HEK293 (cell line): ENCODE data around the gene NRP1.

ENCODE experiments used
- CTCF ChIA-PET: fragments of 350-600 bp; formaldehyde crosslinking; extraction: SDS; loops from one replicate; lab custom pipeline; 2021; ENCODE audit warnings: antibody characterized with exemption; lab: Yijun Ruan, JAX
- POLR2A ChIA-PET: fragments of 300-600 bp; formaldehyde crosslinking; extraction: SDS; loops from one replicate; lab custom pipeline; 2020; ENCODE audit warnings: antibody characterized with exemption, inconsistent platforms; lab: Yijun Ruan, JAX
- H3K27ac ChIP-seq: fragments of 200-500 bp; sonication (Bioruptor generic); 2 replicates; pipeline ENCODE4 v1.5.1; 2014; ENCODE audit warnings: low read depth, low read length, control low read depth, inconsistent platforms; ENCODE audit errors: extremely low read depth
- H3K36me3 ChIP-seq, 2 experiments: fragments of 200-500 bp in 1 of 2; sonication (Bioruptor generic) in 1 of 2; 1 replicate in 1 of 2; 2 replicates in 1 of 2; pipeline ENCODE4 v1.5.1; 2014 to 2017; ENCODE audit warnings: inconsistent platforms in 2 of 2, low read length in 2 of 2; ENCODE audit not compliant: control insufficient read depth in 2 of 2, insufficient read depth in 1 of 2
- H3K4me1 ChIP-seq: fragments of 200-500 bp; sonication (Bioruptor generic); 2 replicates; pipeline ENCODE4 v1.5.1; 2014; ENCODE audit warnings: mild to moderate bottlenecking, low read length, inconsistent platforms; ENCODE audit not compliant: control insufficient read depth, insufficient read depth
- H3K4me3 ChIP-seq: 2 replicates; pipeline ENCODE4 v1.5.1; 2011; ENCODE audit warnings: low read depth, mild to moderate bottlenecking, control low read depth, low read length, moderate library complexity
- H3K9me3 ChIP-seq: fragments of 200-500 bp; sonication (Bioruptor generic); 2 replicates; pipeline ENCODE4 v1.5.1; 2014; ENCODE audit warnings: low read depth, low read length, inconsistent platforms; ENCODE audit not compliant: control insufficient read depth, insufficient read depth
- EGR2 ChIP-seq: fragments of 450-650 bp; formaldehyde crosslinking; IDR thresholded peaks from 2 replicates; pipeline ENCODE4 v1.5.1; 2016; ENCODE audit warnings: low read depth, missing biosample characterization, missing genetic modification characterization
- INSM2 ChIP-seq: fragments of 450-650 bp; formaldehyde crosslinking; IDR thresholded peaks from 2 replicates; pipeline ENCODE4 v1.5.1; 2016; ENCODE audit warnings: missing biosample characterization, missing genetic modification characterization
- KLF9 ChIP-seq: fragments of 450-650 bp; formaldehyde crosslinking; IDR thresholded peaks from 2 replicates; pipeline ENCODE4 v1.5.1; 2016; ENCODE audit warnings: missing biosample characterization, missing genetic modification characterization, low read depth
- MYNN ChIP-seq: fragments of 450-650 bp; formaldehyde crosslinking; IDR thresholded peaks from 2 replicates; pipeline ENCODE4 v1.5.1; 2016; ENCODE audit warnings: missing biosample characterization, missing genetic modification characterization, borderline replicate concordance
- SALL2 ChIP-seq: fragments of 450-650 bp; formaldehyde crosslinking; IDR thresholded peaks from 2 replicates; pipeline ENCODE4 v1.5.0; 2017; ENCODE audit warnings: missing biosample characterization, mild to moderate bottlenecking, missing genetic modification characterization, borderline replicate concordance
- ZBTB49 ChIP-seq: fragments of 450-650 bp; formaldehyde crosslinking; IDR thresholded peaks from 2 replicates; pipeline ENCODE4 v1.5.1; 2016; ENCODE audit warnings: missing biosample characterization, missing genetic modification characterization, low read depth
- ZNF146 ChIP-seq: fragments of 450-650 bp; formaldehyde crosslinking; IDR thresholded peaks from 2 replicates; pipeline ENCODE4 v1.5.1; 2016; ENCODE audit warnings: missing biosample characterization, missing genetic modification characterization
- ZNF155 ChIP-seq: fragments of 450-650 bp; formaldehyde crosslinking; IDR thresholded peaks from 2 replicates; pipeline ENCODE4 v1.5.1; 2016; ENCODE audit warnings: missing biosample characterization, missing genetic modification characterization
- ZNF2 ChIP-seq: fragments of 450-650 bp; formaldehyde crosslinking; IDR thresholded peaks from 2 replicates; pipeline ENCODE4 v1.5.1; 2016; ENCODE audit warnings: missing biosample characterization, missing genetic modification characterization
- ZNF280C ChIP-seq: fragments of 450-650 bp; formaldehyde crosslinking; IDR thresholded peaks from 2 replicates; pipeline ENCODE4 v1.5.1; 2016; ENCODE audit warnings: missing biosample characterization, missing genetic modification characterization
- ZNF350 ChIP-seq: fragments of 450-650 bp; formaldehyde crosslinking; IDR thresholded peaks from 2 replicates; pipeline ENCODE4 v1.5.0; 2017; ENCODE audit warnings: missing biosample characterization, mild to moderate bottlenecking, missing genetic modification characterization
- ZNF530 ChIP-seq: fragments of 450-650 bp; formaldehyde crosslinking; IDR thresholded peaks from 2 replicates; pipeline ENCODE4 v1.5.1; 2016; ENCODE audit warnings: low read depth, missing biosample characterization, missing genetic modification characterization
- ZNF596 ChIP-seq: fragments of 450-650 bp; IDR thresholded peaks from 2 replicates; pipeline ENCODE4 v1.5.0; 2018; ENCODE audit warnings: missing biosample characterization, mild to moderate bottlenecking, missing genetic modification characterization, moderate library complexity
- ZNF610 ChIP-seq: fragments of 450-650 bp; formaldehyde crosslinking; IDR thresholded peaks from 2 replicates; pipeline ENCODE4 v1.5.1; 2016; ENCODE audit warnings: missing biosample characterization, missing genetic modification characterization, borderline replicate concordance
- ZNF626 ChIP-seq: fragments of 450-650 bp; sonication (Bioruptor Pico); formaldehyde crosslinking; IDR thresholded peaks from 2 replicates; pipeline ENCODE4 v1.5.1; 2018; ENCODE audit warnings: missing biosample characterization, missing genetic modification characterization, inconsistent platforms
- ZNF654 ChIP-seq: fragments of 450-650 bp; formaldehyde crosslinking; IDR thresholded peaks from 2 replicates; pipeline ENCODE4 v1.5.1; 2016; ENCODE audit warnings: low read depth, missing biosample characterization, missing genetic modification characterization
- ZNF776 ChIP-seq: fragments of 450-650 bp; formaldehyde crosslinking; IDR thresholded peaks from 2 replicates; pipeline ENCODE4 v1.5.0; 2017; ENCODE audit warnings: missing biosample characterization, missing genetic modification characterization, borderline replicate concordance
- ZNF837 ChIP-seq: fragments of 450-650 bp; formaldehyde crosslinking; IDR thresholded peaks from 2 replicates; pipeline ENCODE4 v1.5.1; 2016; ENCODE audit warnings: missing biosample characterization, missing genetic modification characterization

Gene NRP1

GRCh38 chr10:33157103-33157502 lies 177.4 kb downstream of the NRP1 start:
- no peaks in the 10 kb centered on the region for H3K4me1 ChIP-seq
- H3K9me3 ChIP-seq: no peaks in the 10 kb centered on the region
- POLR2A ChIA-PET: no interaction called here
- H3K27ac ChIP-seq: no peak overlapping the region
- CTCF ChIA-PET: no interaction called here
- TF ChIP-seq ZNF146 (tag by site-specific recombination): no peak
- TF ChIP-seq ZNF155 (tag by site-specific recombination): no peak
- no peak for TF ChIP-seq ZBTB49 (tag by site-specific recombination)
- TF ChIP-seq ZNF776: no peak
- no peak for TF ChIP-seq ZNF610
- no peak for TF ChIP-seq MYNN
- TF ChIP-seq ZNF626 (tag by site-specific recombination): no peak
- TF ChIP-seq EGR2 (tag by site-specific recombination): no peak
- TF ChIP-seq ZNF350: no peak
- no peak for TF ChIP-seq ZNF280C (tag by site-specific recombination)
- TF ChIP-seq KLF9 (tag by site-specific recombination): no peak
- TF ChIP-seq, all 188 proteins: peak for 0
- Histone ChIP-seq H3K4me3 (no peak overlapping the region), H3K36me3 (no peaks in the 10 kb centered on the region)

- H3K9me3 ChIP-seq: no peaks in the 10 kb centered on the region
- ChIA-PET CTCF (interaction anchor here (0.5 to 1.9 kb wide), 9 partner anchors 8 to 1210 kb away, joined by 3 to 9 read pairs (median 3); no protein-coding TSS in a partner anchor), POLR2A (interaction anchor here (0.8 to 1.0 kb wide), 2 partner anchors 40 to 147 kb away, joined by 3 read pairs; no protein-coding TSS in a partner anchor)
- no peak overlapping the region for H3K4me3 ChIP-seq
- no peak overlapping the region for H3K27ac ChIP-seq
- peak; percentile 86 for TF ChIP-seq ZNF596 (tag by site-specific recombination)
- TF ChIP-seq ZNF654: peak; percentile 62
- TF ChIP-seq ZNF2 (tag by site-specific recombination): no peak
- no peaks in the 10 kb centered on the region for H3K36me3 ChIP-seq
- H3K4me1 ChIP-seq: no peaks in the 10 kb centered on the region
Observed at GRCh38 chr10:33155720-33156638, 178.5 kb downstream of the NRP1 start.

GRCh38 chr10:33154590-33154989 lies 179.9 kb downstream of the NRP1 start:
- CTCF ChIA-PET: interaction anchor here (0.6 to 1.9 kb wide), 2 partner anchors 38 to 174 kb away, joined by 4 to 9 read pairs; no protein-coding TSS in a partner anchor
- Histone ChIP-seq H3K27ac (no peak overlapping the region), H3K9me3 (no peaks in the 10 kb centered on the region), H3K4me3 (no peak overlapping the region), H3K4me1 (no peaks in the 10 kb centered on the region), H3K36me3 (no peaks in the 10 kb centered on the region)
- TF ChIP-seq ZNF837 (tag by site-specific recombination) (no peak), SALL2 (tag by site-specific recombination) (no peak), ZNF530 (tag by site-specific recombination) (no peak), INSM2 (tag by site-specific recombination) (no peak)
- POLR2A ChIA-PET: no interaction called here
